Measurements from ENCODE around the gene MAGEA2B.
"Not testable (repeated sequence)": the region's sequence is repeated elsewhere in the genome, so short reads cannot be mapped to it uniquely, and the experiment has no call there.

The MAGEA2B gene

GRCh38 chrX:152733261-152733975, 19.0 kb downstream of the MAGEA2B start, which contains the start of the genes CSAG1 and MAGEA12:
Gene CSAG1 (minus strand): TSS chrX:152733721. CDS start chrX:152732460, 1,261 bp downstream.
Gene MAGEA12 (plus strand): TSS chrX:152733757. CDS start chrX:152736162, 2,405 bp downstream.
- H3K4me3 ChIP-seq (ENCODE audit: low read depth, low read length), result no peak within 1 kb of the TSS
- TF ChIP-seq CTCF (IDR thresholded peaks at IDR 0.05; ENCODE audit: low read depth, low read length, missing control alignments), result no peak
- in situ Hi-C loops (cut with HindIII; ENCODE audit: low sequenced_read_pairs), result no loop called here
- DNase-seq (ENCODE audit: low read depth), result no peak

GRCh38 chrX:152734143-152734858, 19.9 kb downstream of the MAGEA2B start:
- H3K4me3 ChIP-seq (ENCODE audit: low read depth, low read length); in situ Hi-C loops (cut with HindIII; ENCODE audit: low sequenced_read_pairs); DNase-seq (ENCODE audit: low read depth): not testable (repeated sequence)

GRCh38 chrX:152735101-152735500, 20.7 kb downstream of the MAGEA2B start:
- in situ Hi-C loops (cut with HindIII; ENCODE audit: low sequenced_read_pairs), result no loop called here
- TF ChIP-seq CTCF (IDR thresholded peaks at IDR 0.05; ENCODE audit: low read depth, low read length, missing control alignments), result no peak

GRCh38 chrX:152735860-152736511, 21.6 kb downstream of the MAGEA2B start:
- in situ Hi-C loops (cut with HindIII; ENCODE audit: low sequenced_read_pairs), result no loop called here
- H3K4me3 ChIP-seq (ENCODE audit: low read depth, low read length), result no peak overlapping the region
- no peak for DNase-seq (ENCODE audit: low read depth)
- no peak for TF ChIP-seq CTCF (IDR thresholded peaks at IDR 0.05; ENCODE audit: low read depth, low read length, missing control alignments)

More at GRCh38 chrX:152735101-152735500, 20.7 kb downstream of the MAGEA2B start:
- DNase-seq (ENCODE audit: low read depth), result no peak
- no peak overlapping the region for H3K4me3 ChIP-seq (ENCODE audit: low read depth, low read length)

GRCh38 chrX:152736528-152736927, 22.1 kb downstream of the MAGEA2B start:
- DNase-seq (ENCODE audit: low read depth); in situ Hi-C loops (cut with HindIII; ENCODE audit: low sequenced_read_pairs); H3K4me3 ChIP-seq (ENCODE audit: low read depth, low read length): not testable (repeated sequence)

GRCh38 chrX:152738560-152738959, 24.1 kb downstream of the MAGEA2B start:
- in situ Hi-C loops (cut with HindIII; ENCODE audit: low sequenced_read_pairs), result no loop called here
- no peak overlapping the region for H3K4me3 ChIP-seq (ENCODE audit: low read depth, low read length)
- no peak for TF ChIP-seq CTCF (IDR thresholded peaks at IDR 0.05; ENCODE audit: low read depth, low read length, missing control alignments)
- no peak for DNase-seq (ENCODE audit: low read depth)

- in situ Hi-C loops (cut with HindIII; ENCODE audit: low sequenced_read_pairs); DNase-seq (ENCODE audit: low read depth); H3K4me3 ChIP-seq (ENCODE audit: low read depth, low read length): not testable (repeated sequence)
These were observed 39.5 kb downstream of the MAGEA2B start, which contains the start of gene MAGEA2 for GRCh38 chrX:152753686-152754650. Gene MAGEA2 (minus strand): TSS chrX:152753842. CDS start chrX:152751363, 2,479 bp downstream.

GRCh38 chrX:152754871-152755270, 40.4 kb downstream of the MAGEA2B start:
- not testable (repeated sequence) for DNase-seq (ENCODE audit: low read depth)

GRCh38 chrX:152758918-152759317, 44.5 kb downstream of the MAGEA2B start, which contains the start of gene CSAG3:
Gene CSAG3 (plus strand): TSS chrX:152759218.
- H3K4me3 ChIP-seq (ENCODE audit: low read depth, low read length); in situ Hi-C loops (cut with HindIII; ENCODE audit: low sequenced_read_pairs); DNase-seq (ENCODE audit: low read depth): not testable (repeated sequence)

More at GRCh38 chrX:152754871-152755270, 40.4 kb downstream of the MAGEA2B start:
- in situ Hi-C loops (cut with HindIII; ENCODE audit: low sequenced_read_pairs); H3K4me3 ChIP-seq (ENCODE audit: low read depth, low read length): not testable (repeated sequence)

GRCh38 chrX:152759544-152759943, 45.1 kb downstream of the MAGEA2B start:
- DNase-seq (ENCODE audit: low read depth); in situ Hi-C loops (cut with HindIII; ENCODE audit: low sequenced_read_pairs); H3K4me3 ChIP-seq (ENCODE audit: low read depth, low read length): not testable (repeated sequence)

GRCh38 chrX:152761582-152761981, 47.2 kb downstream of the MAGEA2B start:
- in situ Hi-C loops (cut with HindIII; ENCODE audit: low sequenced_read_pairs); DNase-seq (ENCODE audit: low read depth): not testable (repeated sequence)

More at GRCh38 chrX:152761582-152761981, 47.2 kb downstream of the MAGEA2B start:
- not testable (repeated sequence) for H3K4me3 ChIP-seq (ENCODE audit: low read depth, low read length)
